Neural cell (in vitro differentiated cells): Measurements from ENCODE around the gene MTFMT.

Experiments
- CTCF ChIP-seq: fragments of 450-650 bp; IDR thresholded peaks from 2 replicates; pipeline ENCODE4 v1.5.1; 2014; ENCODE audit warnings: antibody characterized with exemption, mild to moderate bottlenecking, moderate library complexity; ENCODE audit not compliant: poor library complexity, severe bottlenecking
- EP300 ChIP-seq: fragments of 450-650 bp; conservative IDR thresholded peaks from 2 replicates; pipeline ENCODE4 v1.6.1; 2014; ENCODE audit warnings: antibody characterized with exemption, mild to moderate bottlenecking, moderate library complexity; ENCODE audit not compliant: poor library complexity, severe bottlenecking
- EZH2 ChIP-seq: fragments of 200-600, 300-800 bp; shearing (Covaris generic), sonication (generic); IDR thresholded peaks from 2 replicates; pipeline ENCODE4 v1.6.1; 2014; ENCODE audit warnings: antibody characterized with exemption, low read length, borderline replicate concordance, mild to moderate bottlenecking; ENCODE audit not compliant: insufficient read depth, poor library complexity, severe bottlenecking
- MXI1 ChIP-seq: fragments of 450-650 bp; conservative IDR thresholded peaks from 2 replicates; pipeline ENCODE4 v1.6.1; 2014; ENCODE audit warnings: antibody characterized with exemption, mild to moderate bottlenecking; ENCODE audit not compliant: poor library complexity, severe bottlenecking
- POLR2AphosphoS5 ChIP-seq: IDR thresholded peaks from 2 replicates; pipeline ENCODE4 v1.6.1; 2012
- RAD21 ChIP-seq: fragments of 450-650 bp; conservative IDR thresholded peaks from 2 replicates; pipeline ENCODE4 v1.6.1; 2014; ENCODE audit warnings: antibody characterized with exemption, mild to moderate bottlenecking, moderate library complexity
- SMC3 ChIP-seq: fragments of 450-650 bp; conservative IDR thresholded peaks from 2 replicates; pipeline ENCODE4 v1.6.1; 2014; ENCODE audit warnings: antibody characterized with exemption, mild to moderate bottlenecking, moderate library complexity; ENCODE audit not compliant: poor library complexity
- TAF1 ChIP-seq: IDR thresholded peaks from 2 replicates; pipeline ENCODE4 v1.6.1; 2012; ENCODE audit warnings: low read depth
- TF ChIP-seq, protein P1 (sequence below): IDR thresholded peaks from 2 replicates; pipeline ENCODE4 v1.6.1; 2012; ENCODE audit warnings: borderline replicate concordance

DNA sequence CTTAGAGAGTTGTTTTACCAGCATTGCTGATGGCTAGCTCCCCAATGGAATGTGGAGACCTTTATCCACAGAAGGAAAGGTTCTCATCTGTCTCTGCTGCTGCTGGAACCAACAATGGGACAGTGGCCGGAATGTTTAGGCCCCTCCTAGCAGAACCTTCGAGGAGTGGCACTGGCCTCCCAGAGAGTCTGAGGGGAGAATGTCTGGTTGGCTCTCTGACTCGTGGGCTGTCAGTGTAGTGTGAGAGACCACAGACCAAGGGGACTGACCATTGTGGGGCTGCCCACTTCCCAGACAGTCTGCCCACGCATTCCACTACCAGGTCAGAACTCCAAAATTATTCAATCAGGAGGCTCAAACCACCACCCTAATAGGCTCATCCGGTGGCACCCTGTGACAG, 33.3 kb upstream of the MTFMT start:
- TF ChIP-seq CTCF (no peak), RAD21 (no peak), EZH2 (no peak), POLR2AphosphoS5 (no peak), EP300 (no peak), MXI1 (no peak), SMC3 (no peak), TAF1 (no peak)
- TF ChIP-seq, protein P1, sequence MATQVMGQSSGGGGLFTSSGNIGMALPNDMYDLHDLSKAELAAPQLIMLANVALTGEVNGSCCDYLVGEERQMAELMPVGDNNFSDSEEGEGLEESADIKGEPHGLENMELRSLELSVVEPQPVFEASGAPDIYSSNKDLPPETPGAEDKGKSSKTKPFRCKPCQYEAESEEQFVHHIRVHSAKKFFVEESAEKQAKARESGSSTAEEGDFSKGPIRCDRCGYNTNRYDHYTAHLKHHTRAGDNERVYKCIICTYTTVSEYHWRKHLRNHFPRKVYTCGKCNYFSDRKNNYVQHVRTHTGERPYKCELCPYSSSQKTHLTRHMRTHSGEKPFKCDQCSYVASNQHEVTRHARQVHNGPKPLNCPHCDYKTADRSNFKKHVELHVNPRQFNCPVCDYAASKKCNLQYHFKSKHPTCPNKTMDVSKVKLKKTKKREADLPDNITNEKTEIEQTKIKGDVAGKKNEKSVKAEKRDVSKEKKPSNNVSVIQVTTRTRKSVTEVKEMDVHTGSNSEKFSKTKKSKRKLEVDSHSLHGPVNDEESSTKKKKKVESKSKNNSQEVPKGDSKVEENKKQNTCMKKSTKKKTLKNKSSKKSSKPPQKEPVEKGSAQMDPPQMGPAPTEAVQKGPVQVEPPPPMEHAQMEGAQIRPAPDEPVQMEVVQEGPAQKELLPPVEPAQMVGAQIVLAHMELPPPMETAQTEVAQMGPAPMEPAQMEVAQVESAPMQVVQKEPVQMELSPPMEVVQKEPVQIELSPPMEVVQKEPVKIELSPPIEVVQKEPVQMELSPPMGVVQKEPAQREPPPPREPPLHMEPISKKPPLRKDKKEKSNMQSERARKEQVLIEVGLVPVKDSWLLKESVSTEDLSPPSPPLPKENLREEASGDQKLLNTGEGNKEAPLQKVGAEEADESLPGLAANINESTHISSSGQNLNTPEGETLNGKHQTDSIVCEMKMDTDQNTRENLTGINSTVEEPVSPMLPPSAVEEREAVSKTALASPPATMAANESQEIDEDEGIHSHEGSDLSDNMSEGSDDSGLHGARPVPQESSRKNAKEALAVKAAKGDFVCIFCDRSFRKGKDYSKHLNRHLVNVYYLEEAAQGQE: no peak
